AG04449 (cell line): ENCODE data around the gene CTNNA1.
"Not testable (repeated sequence)": the region's sequence is repeated elsewhere in the genome, so short reads cannot be mapped to it uniquely, and the experiment has no call there.

ENCODE experiments used
- CTCF ChIA-PET: fragments of 350-600 bp; formaldehyde crosslinking; extraction: SDS; loops from one replicate; lab custom pipeline; 2021; ENCODE audit warnings: antibody characterized with exemption; lab: Yijun Ruan, JAX
- POLR2A ChIA-PET: fragments of 400-600, 350-600 bp; formaldehyde crosslinking; extraction: SDS; loops from one replicate; lab custom pipeline; 2020; ENCODE audit warnings: antibody characterized with exemption, inconsistent platforms; lab: Yijun Ruan, JAX
- DNase-seq: peaks from one replicate; pipeline ENCODE4 v3.0.0-alpha.2; 2010; ENCODE audit warnings: low read depth, low spot score
- H3K4me3 ChIP-seq: 2 replicates; pipeline ENCODE4 v1.5.1; 2011; ENCODE audit warnings: low read depth, mild to moderate bottlenecking, control low read depth, low read length
- CTCF ChIP-seq: IDR thresholded peaks from one replicate; pipeline ENCODE4 v1.5.1; 2011; ENCODE audit warnings: mild to moderate bottlenecking, moderate library complexity, low read length, control low read depth, inconsistent platforms; ENCODE audit not compliant: insufficient read depth; ENCODE audit errors: missing control alignments

The CTNNA1 gene

GRCh38 chr5:138753794-138754698 is 821 bp downstream of the CTNNA1 start:
- peak; percentile 55 for DNase-seq
- no peak for TF ChIP-seq CTCF
- H3K4me3 ChIP-seq: peak overlapping the region; percentile 90
- ChIA-PET POLR2A (interaction anchor here (0.6 to 1.4 kb wide), 4 partner anchors 9 to 520 kb away, joined by 3 to 5 read pairs (median 3); partner anchors contain the start of gene HSPA9), CTCF (interaction anchor here (1.2 kb wide), 1 partner anchor 36 kb away, joined by 3 read pairs; no protein-coding TSS in a partner anchor)

- no peak for TF ChIP-seq CTCF
- peak overlapping the region; percentile 90 for H3K4me3 ChIP-seq
- ChIA-PET CTCF (no interaction called here), POLR2A (no interaction called here)
- no peak for DNase-seq
These were observed 1.5 kb downstream of the CTNNA1 start for GRCh38 chr5:138754699-138755057.

GRCh38 chr5:138755084-138755748 is 2.0 kb downstream of the CTNNA1 start:
- TF ChIP-seq CTCF: no peak
- H3K4me3 ChIP-seq: peak overlapping the region; percentile 90
- CTCF ChIA-PET: interaction anchor here (2.1 kb wide), 1 partner anchor 70 kb away, joined by 7 read pairs; no protein-coding TSS in a partner anchor
- POLR2A ChIA-PET: no interaction called here
- no peak for DNase-seq

- CTCF ChIA-PET: interaction anchor here (0.6 to 2.1 kb wide), 7 partner anchors 11 to 309 kb away, joined by 3 to 7 read pairs (median 5); no protein-coding TSS in a partner anchor
- POLR2A ChIA-PET: interaction anchor here (0.6 kb wide), 2 partner anchors 52 to 585 kb away, joined by 3 to 4 read pairs; no protein-coding TSS in a partner anchor
- H3K4me3 ChIP-seq: no peak overlapping the region
- TF ChIP-seq CTCF: no peak
- DNase-seq: no peak
These were observed 4.0 kb downstream of the CTNNA1 start for GRCh38 chr5:138757061-138757776.

- no peak for DNase-seq
- no peak for TF ChIP-seq CTCF
- ChIA-PET POLR2A (interaction anchor here (0.7 kb wide), 2 partner anchors 39 to 85 kb away, joined by 3 read pairs; no protein-coding TSS in a partner anchor), CTCF (interaction anchor here (1.0 to 4.2 kb wide), 3 partner anchors 29 to 181 kb away, joined by 3 to 18 read pairs (median 4); no protein-coding TSS in a partner anchor)
- H3K4me3 ChIP-seq: no peak overlapping the region
These were observed 7.4 kb downstream of the CTNNA1 start for GRCh38 chr5:138760448-138761110.

GRCh38 chr5:138761115-138761514 is 7.9 kb downstream of the CTNNA1 start:
- H3K4me3 ChIP-seq, DNase-seq: not testable (repeated sequence)
- ChIA-PET CTCF (interaction anchor here (1.0 to 4.2 kb wide), 2 partner anchors 28 to 182 kb away, joined by 3 to 18 read pairs; no protein-coding TSS in a partner anchor), POLR2A (interaction anchor here (0.7 kb wide), 2 partner anchors 38 to 84 kb away, joined by 3 read pairs; no protein-coding TSS in a partner anchor)

GRCh38 chr5:138761670-138762069 is 8.4 kb downstream of the CTNNA1 start:
- POLR2A ChIA-PET: interaction anchor here (0.7 kb wide), 1 partner anchor 38 kb away, joined by 3 read pairs; no protein-coding TSS in a partner anchor
- not testable (repeated sequence) for DNase-seq, H3K4me3 ChIP-seq
- CTCF ChIA-PET: interaction anchor here (4.2 kb wide), 1 partner anchor 27 kb away, joined by 18 read pairs; no protein-coding TSS in a partner anchor
